Activated CD4-positive, alpha-beta memory T cell treated with anti-CD3 and anti-CD28 coated beads for 36 hours (primary cell): ENCODE results near the gene PRR7. TPM values are rescaled to one million over a fixed set of nuclear protein-coding genes. Genes with fewer than 3 reads are reported as not detected.

Source experiments
- CTCF ChIA-PET: fragments of 350-600 bp; sonication (Branson Sonifier 250); formaldehyde crosslinking; loops from one replicate; lab custom pipeline; 2021; ENCODE audit warnings: antibody characterized with exemption, inconsistent platforms; lab: Charles Lee
- POLR2A ChIA-PET: fragments of 350-600 bp; sonication (Branson Sonifier 250); formaldehyde crosslinking; loops from one replicate; lab custom pipeline; 2021; ENCODE audit warnings: antibody characterized with exemption; lab: Charles Lee
- DNase-seq: peaks from one replicate; pipeline ENCODE4 v3.0.0-alpha.2; 2020
- H3K27ac Mint-ChIP-seq: one replicate; pipeline ENCODE4 v1.8.0; 2021; ENCODE audit warnings: mixed read lengths
- H3K27me3 Mint-ChIP-seq: one replicate; pipeline ENCODE4 v1.8.0; 2021; ENCODE audit warnings: mixed read lengths
- H3K36me3 Mint-ChIP-seq: one replicate; pipeline ENCODE4 v1.8.0; 2021; ENCODE audit warnings: mixed read lengths
- H3K4me1 Mint-ChIP-seq: one replicate; pipeline ENCODE4 v1.8.0; 2021; ENCODE audit warnings: low read depth, mixed read lengths
- H3K4me3 Mint-ChIP-seq: one replicate; pipeline ENCODE4 v1.8.0; 2021; ENCODE audit warnings: mild to moderate bottlenecking, mixed read lengths
- H3K9me3 Mint-ChIP-seq: one replicate; pipeline ENCODE4 v1.8.0; 2021; ENCODE audit warnings: mixed read lengths
- intact Hi-C: fragments of 100-400 bp; cut with micrococcal nuclease; formaldehyde crosslinking; loops from one replicate; pipeline ENCODE4 v1.15.1; 2023
- total RNA-seq, 2 experiments: library from RNA; stranded (reverse); gene quantifications; one replicate each; pipeline ENCODE4 v1.2.3, GENCODE V29; 2021

Gene PRR7
- total RNA-seq, 2 experiments from 2014 or later: 13.3 to 13.6 TPM

DNA sequence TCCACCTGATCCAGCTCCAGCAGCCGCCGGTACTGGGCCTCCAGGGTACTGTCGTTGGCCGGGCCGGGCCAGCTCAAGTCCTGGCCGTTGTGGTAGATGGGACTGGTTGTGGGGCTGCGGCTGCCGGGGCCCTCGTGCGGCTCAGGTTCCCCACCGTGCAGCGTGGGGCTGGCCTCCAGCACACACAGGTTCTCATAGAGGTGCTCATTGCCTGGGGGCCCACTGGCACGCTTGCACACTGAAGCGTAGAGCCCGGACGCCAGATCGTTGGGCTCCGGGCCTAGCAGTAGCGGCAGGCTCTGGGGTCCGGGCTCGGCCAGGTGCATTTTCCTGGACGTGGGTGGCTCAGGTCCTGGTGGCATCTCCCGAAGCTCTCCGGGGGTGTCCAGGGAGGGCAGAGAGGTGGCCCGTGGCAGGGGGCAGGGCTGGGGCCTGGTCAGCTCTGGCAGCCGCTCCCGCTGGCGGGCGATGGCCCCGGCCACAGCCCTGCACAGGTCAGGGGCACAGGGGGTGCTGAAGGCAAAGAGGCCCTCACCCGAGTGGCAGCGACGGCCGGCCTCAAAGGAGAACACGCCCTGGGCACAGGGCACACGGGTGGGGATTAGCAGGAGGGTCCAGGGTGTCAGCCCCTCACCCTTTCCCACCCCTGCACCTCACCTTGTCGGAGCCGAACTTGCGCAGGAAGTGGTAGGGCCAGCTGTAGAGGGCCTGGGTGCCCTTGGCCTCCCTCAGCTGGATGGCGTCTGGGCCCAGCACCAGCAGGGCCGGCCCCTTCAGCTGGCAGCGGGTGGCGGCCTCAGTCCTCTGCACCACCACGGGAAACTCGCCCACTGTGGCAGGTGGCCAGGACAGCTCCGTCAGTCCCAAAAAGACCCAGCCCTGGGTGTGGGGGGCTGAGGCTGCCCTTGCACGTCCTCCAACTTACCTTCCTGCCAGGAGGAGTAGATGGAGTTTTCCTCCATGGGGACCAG, 57.8 kb downstream of the PRR7 start:
- H3K4me3 Mint-ChIP-seq: no peak overlapping the region
- H3K4me1 Mint-ChIP-seq: peaks cover 2% of the 10 kb centered on the region
- H3K36me3 Mint-ChIP-seq: no peaks in the 10 kb centered on the region
- DNase-seq: no peak
- ChIA-PET CTCF (interaction anchor here (0.9 to 5.4 kb wide), 4 partner anchors 49 to 114 kb away, joined by 3 to 67 read pairs (median 32); partner anchors contain the start of gene PFN3), POLR2A (interaction anchor here (0.6 kb wide), 1 partner anchor 726 kb away, joined by 5 read pairs; no protein-coding TSS in a partner anchor)
- H3K27me3 Mint-ChIP-seq: no peaks in the 10 kb centered on the region
- H3K27ac Mint-ChIP-seq: no peak overlapping the region
- no peaks in the 10 kb centered on the region for H3K9me3 Mint-ChIP-seq
- intact Hi-C loops: no loop called here

GRCh38 chr5:177505075-177505474, 58.5 kb downstream of the PRR7 start:
- ChIA-PET POLR2A (interaction anchor here (0.6 kb wide), 1 partner anchor 725 kb away, joined by 5 read pairs; no protein-coding TSS in a partner anchor), CTCF (interaction anchor here (0.9 kb wide), 1 partner anchor 101 kb away, joined by 3 read pairs; no protein-coding TSS in a partner anchor)
- no peaks in the 10 kb centered on the region for H3K27me3 Mint-ChIP-seq
- H3K9me3 Mint-ChIP-seq: no peaks in the 10 kb centered on the region
- no peak overlapping the region for H3K4me3 Mint-ChIP-seq
- H3K27ac Mint-ChIP-seq: no peak overlapping the region
- intact Hi-C loops: no loop called here
- no peak for DNase-seq
- H3K4me1 Mint-ChIP-seq: peaks cover 2% of the 10 kb centered on the region
- H3K36me3 Mint-ChIP-seq: no peaks in the 10 kb centered on the region

Other genes with a start within 250 kb of the PRR7 start
- 10 to 100 TPM; 21.7 to 22.1 TPM for gene RAB24, start 143.1 kb upstream of the PRR7 start, total RNA-seq
- gene PRELID1, start 143.0 kb upstream of the PRR7 start, total RNA-seq: 100 to 1,000 TPM; 247 to 248 TPM
- gene MXD3, start 134.9 kb upstream of the PRR7 start, total RNA-seq: 10 to 100 TPM; 31.2 to 33.4 TPM
- gene LMAN2, start 95.1 kb upstream of the PRR7 start, total RNA-seq: 100 to 1,000 TPM in 1 of 2 experiments, 10 to 100 TPM in 1; 98.3 to 104 TPM
- 10 to 100 TPM; 43.9 to 47.2 TPM for gene RGS14, start 88.9 kb upstream of the PRR7 start, total RNA-seq
- gene SLC34A1, start 62.4 kb upstream of the PRR7 start, total RNA-seq: under 1 TPM in 1 of 2 experiments, not detected in 1; 0.15 TPM
- not detected for gene PFN3, start 46.2 kb upstream of the PRR7 start, total RNA-seq
- gene F12, start 37.2 kb upstream of the PRR7 start, total RNA-seq: 1 to 10 TPM; 5.1 to 5.9 TPM
- gene GRK6, start 20.1 kb upstream of the PRR7 start, total RNA-seq: 100 to 1,000 TPM; 177 to 178 TPM
- 10 to 100 TPM; 12.1 to 15.9 TPM for gene DBN1, start 26.8 kb downstream of the PRR7 start, total RNA-seq
- 10 to 100 TPM; 50.2 to 56.6 TPM for gene PDLIM7, start 50.8 kb downstream of the PRR7 start, total RNA-seq
- gene DOK3, start 63.0 kb downstream of the PRR7 start, total RNA-seq: 1 to 10 TPM in 1 of 2 experiments, under 1 TPM in 1; 0.52 to 1.3 TPM
- 100 to 1,000 TPM; 143 to 145 TPM for gene DDX41, start 70.1 kb downstream of the PRR7 start, total RNA-seq
- gene FAM193B, start 107.7 kb downstream of the PRR7 start, total RNA-seq: 10 to 100 TPM; 70.7 to 75.4 TPM
- 100 to 1,000 TPM; 135 to 144 TPM for gene TMED9, start 145.4 kb downstream of the PRR7 start, total RNA-seq
- 10 to 100 TPM; 15.4 to 16.2 TPM for gene B4GALT7, start 153.3 kb downstream of the PRR7 start, total RNA-seq